GM12891 (cell line): Measurements from ENCODE around the gene ZNHIT6.

ENCODE experiments used
- POLR2A ChIP-seq: IDR thresholded peaks from 2 replicates; pipeline ENCODE4 v1.6.1; 2011; ENCODE audit warnings: low read depth, low read length, control low read depth
- SPI1 ChIP-seq: IDR thresholded peaks from 2 replicates; pipeline ENCODE4 v1.6.1; 2011; ENCODE audit warnings: low read depth, low read length, control low read depth

DNA sequence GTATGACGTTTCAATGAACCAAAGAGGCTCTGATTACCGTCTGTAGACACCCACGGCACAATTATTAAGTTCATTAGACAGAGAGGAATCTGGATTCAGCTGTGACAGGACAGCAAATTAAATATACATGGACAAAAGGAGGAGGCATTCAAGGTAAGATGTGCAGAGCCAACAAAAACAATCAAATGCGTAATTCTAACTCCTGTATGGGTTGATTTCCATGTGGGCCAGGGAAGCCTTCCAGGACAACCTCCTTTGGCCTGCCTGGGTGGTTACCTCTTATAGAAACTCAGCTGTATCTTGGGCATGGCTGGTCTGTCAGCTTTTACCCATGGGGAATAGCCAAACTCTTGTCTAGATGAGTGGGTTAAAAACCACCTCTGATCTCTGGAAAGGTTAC, 83.9 kb downstream of the ZNHIT6 start:
- TF ChIP-seq SPI1 (no peak), POLR2A (no peak)
